Loucy (cell line): ENCODE measurements around the gene TMEM156.

Source experiments
- EZH2phosphoT487 ChIP-seq: fragments of 200-600 bp; IDR thresholded peaks from 2 replicates; pipeline ENCODE4 v1.6.1; 2018; ENCODE audit warnings: antibody characterized with exemption, mild to moderate bottlenecking, moderate library complexity, borderline replicate concordance
- TF ChIP-seq, protein P1 (sequence below): fragments of 200-600 bp; sonication (generic); conservative IDR thresholded peaks from 2 replicates; pipeline ENCODE4 v1.5.1; 2014; ENCODE audit warnings: mild to moderate bottlenecking, antibody characterized with exemption, low read length

DNA sequence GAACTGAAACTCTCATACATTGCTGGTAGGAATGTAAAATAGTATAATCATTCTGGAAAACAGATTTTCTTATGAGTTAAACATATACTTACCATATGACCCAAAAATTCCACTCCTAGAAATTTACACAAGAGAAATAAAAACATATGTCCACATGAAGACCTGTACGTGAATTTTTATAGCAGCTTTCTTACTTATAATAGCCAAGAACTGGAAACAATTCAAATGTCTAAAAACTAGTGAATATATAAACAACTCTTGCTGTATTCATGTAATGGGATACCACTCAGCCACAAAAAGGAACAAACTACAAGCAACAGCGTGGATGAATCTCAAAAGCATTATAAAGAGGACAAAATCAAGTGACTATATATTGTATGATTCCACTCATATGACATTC lies 27.5 kb downstream of the TMEM156 start:
- TF ChIP-seq, protein P1, sequence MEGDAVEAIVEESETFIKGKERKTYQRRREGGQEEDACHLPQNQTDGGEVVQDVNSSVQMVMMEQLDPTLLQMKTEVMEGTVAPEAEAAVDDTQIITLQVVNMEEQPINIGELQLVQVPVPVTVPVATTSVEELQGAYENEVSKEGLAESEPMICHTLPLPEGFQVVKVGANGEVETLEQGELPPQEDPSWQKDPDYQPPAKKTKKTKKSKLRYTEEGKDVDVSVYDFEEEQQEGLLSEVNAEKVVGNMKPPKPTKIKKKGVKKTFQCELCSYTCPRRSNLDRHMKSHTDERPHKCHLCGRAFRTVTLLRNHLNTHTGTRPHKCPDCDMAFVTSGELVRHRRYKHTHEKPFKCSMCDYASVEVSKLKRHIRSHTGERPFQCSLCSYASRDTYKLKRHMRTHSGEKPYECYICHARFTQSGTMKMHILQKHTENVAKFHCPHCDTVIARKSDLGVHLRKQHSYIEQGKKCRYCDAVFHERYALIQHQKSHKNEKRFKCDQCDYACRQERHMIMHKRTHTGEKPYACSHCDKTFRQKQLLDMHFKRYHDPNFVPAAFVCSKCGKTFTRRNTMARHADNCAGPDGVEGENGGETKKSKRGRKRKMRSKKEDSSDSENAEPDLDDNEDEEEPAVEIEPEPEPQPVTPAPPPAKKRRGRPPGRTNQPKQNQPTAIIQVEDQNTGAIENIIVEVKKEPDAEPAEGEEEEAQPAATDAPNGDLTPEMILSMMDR, result no peak
- TF ChIP-seq EZH2phosphoT487, result no peak
